Measurements from ENCODE around the gene OR4A16.

DNA sequence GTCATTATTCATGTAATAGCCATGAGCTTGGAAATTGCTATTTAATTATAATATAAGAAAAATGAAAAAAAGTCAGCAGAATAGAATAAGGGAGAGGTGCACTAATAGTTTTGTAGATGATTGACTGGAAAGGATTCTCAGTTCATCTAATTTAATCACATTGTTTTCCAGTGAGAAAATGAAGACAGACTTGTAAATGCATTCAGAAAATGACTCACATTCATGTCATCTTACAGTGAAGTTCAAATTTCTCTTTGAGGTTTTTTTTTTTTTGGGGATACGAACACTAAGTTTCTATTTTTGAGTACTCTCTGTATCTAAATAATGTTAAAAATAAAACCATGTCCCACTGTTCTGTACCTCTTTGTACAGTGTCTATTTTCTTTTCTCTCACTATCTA, 18.5 kb upstream of the OR4A16 start:
- TF ChIP-seq YY1 (IDR thresholded peaks at IDR 0.05; ENCODE audit: low read depth) (no peak), EP300 (IDR thresholded peaks at IDR 0.05; ENCODE audit: borderline replicate concordance) (no peak), CEBPB (IDR thresholded peaks at IDR 0.05) (no peak), NFIC (IDR thresholded peaks at IDR 0.05) (no peak), EGR1 (IDR thresholded peaks at IDR 0.05) (no peak), TAF1 (IDR thresholded peaks at IDR 0.05; ENCODE audit: low read depth) (no peak)
- TF ChIP-seq, protein P1, sequence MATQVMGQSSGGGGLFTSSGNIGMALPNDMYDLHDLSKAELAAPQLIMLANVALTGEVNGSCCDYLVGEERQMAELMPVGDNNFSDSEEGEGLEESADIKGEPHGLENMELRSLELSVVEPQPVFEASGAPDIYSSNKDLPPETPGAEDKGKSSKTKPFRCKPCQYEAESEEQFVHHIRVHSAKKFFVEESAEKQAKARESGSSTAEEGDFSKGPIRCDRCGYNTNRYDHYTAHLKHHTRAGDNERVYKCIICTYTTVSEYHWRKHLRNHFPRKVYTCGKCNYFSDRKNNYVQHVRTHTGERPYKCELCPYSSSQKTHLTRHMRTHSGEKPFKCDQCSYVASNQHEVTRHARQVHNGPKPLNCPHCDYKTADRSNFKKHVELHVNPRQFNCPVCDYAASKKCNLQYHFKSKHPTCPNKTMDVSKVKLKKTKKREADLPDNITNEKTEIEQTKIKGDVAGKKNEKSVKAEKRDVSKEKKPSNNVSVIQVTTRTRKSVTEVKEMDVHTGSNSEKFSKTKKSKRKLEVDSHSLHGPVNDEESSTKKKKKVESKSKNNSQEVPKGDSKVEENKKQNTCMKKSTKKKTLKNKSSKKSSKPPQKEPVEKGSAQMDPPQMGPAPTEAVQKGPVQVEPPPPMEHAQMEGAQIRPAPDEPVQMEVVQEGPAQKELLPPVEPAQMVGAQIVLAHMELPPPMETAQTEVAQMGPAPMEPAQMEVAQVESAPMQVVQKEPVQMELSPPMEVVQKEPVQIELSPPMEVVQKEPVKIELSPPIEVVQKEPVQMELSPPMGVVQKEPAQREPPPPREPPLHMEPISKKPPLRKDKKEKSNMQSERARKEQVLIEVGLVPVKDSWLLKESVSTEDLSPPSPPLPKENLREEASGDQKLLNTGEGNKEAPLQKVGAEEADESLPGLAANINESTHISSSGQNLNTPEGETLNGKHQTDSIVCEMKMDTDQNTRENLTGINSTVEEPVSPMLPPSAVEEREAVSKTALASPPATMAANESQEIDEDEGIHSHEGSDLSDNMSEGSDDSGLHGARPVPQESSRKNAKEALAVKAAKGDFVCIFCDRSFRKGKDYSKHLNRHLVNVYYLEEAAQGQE (IDR thresholded peaks at IDR 0.05; ENCODE audit: low read depth), result no peak

All from Ishikawa (cell line).